Erythroblast (primary cell): ENCODE data around the gene SMTN.

Source experiments
- DNase-seq, 2 experiments: peaks; one replicate each; lab custom pipeline; 2025; lab: John Stamatoyannopoulos, UW
- GATA1 ChIP-seq: IDR thresholded peaks from 2 replicates; pipeline ENCODE4 v1.6.1; 2011; ENCODE audit warnings: low read depth, mild to moderate bottlenecking, control low read depth, low read length, moderate library complexity
- POLR2A ChIP-seq: IDR thresholded peaks from 2 replicates; pipeline ENCODE4 v1.6.1; 2011; ENCODE audit warnings: mild to moderate bottlenecking, low read length

Gene SMTN

DNA sequence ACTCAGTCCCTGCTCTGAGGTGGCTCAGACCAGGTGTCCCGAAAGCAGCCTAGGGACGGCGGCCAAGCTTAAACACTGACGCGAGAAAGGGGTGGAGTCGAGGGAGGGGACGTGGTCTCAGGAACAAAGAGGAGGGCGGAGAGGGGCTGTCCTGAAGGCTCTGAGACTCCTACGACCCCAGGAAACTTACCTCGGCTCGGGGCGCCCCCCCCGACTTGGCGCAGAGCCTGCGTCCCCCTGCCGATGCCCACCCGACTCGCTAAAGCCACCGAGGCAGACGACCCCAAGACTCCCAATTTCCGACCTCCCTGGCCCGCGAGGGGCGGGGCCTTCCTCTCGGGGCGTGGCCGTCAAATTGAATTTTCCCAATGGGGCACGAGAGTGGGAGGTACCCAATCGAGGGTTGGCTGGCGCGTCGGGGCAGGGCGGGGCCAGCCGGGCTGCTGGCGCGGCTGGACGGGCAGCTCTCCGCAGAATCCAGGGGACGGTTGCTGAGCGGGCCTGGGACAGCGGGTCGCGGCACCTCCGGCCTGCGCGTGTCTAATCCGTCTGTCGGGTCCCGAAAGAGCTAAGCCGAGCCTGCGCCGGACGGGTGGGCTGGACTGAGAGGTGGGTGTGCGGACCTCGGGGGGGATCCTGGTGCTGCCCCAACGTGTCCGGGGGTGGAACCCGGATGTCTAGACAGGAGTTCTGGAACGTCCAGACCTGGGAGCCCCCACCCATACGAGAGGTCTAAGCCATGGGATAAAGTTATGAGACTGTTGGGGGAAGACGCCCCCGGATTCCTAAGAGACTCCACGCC lies at the start of gene SMTN:
Gene SMTN, plus strand, starts transcription at position 471 of the 802 bp plus-strand sequence. CDS start 1,941 bp downstream, outside the sequence.
- TF ChIP-seq GATA1 (no peak), POLR2A (peak; percentile 82)
- peak; percentile 91 to 94 for DNase-seq

DNA sequence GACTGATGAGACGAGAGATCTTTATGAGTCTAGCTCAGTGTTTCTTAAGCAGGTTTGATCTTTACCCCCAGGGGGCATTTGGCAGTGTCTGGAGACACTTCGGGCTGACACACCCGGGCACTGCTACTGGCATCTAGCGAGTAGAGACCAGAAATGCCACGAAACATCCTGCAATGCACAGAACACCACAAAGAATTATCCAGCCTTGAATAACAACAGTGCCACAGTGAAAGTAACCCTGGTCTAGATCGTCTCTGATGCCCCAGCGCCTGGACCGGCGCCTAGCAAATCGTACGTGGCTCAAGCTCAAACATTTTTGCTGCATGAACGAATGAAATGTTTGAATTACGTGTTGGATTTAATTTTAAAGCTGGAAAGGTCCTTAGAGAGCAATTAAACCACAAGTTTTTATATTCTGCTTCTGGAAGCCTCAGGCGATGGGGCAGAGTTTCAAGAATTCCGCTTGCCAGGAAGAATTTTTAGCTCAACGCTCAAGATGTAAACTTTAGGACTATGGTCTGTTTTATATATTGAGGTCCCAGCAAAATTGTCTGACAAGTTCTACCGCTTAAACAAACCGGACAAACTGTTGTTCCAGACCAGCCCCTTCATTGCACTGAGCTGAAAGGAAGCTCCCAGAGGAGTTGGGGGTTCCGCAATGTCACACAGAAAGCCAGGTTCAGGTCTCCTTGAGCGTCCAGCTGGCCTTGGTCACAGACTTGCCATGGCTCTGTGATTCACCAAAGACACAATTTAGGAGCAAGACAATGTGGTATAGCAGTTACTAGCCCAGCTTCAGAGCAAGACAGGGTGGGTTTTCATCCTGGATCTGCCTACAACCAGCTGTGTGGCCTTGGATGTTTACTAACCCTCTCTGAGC lies 44.2 kb upstream of the SMTN start:
- TF ChIP-seq POLR2A (no peak), GATA1 (no peak)
- DNase-seq = no peak

DNA sequence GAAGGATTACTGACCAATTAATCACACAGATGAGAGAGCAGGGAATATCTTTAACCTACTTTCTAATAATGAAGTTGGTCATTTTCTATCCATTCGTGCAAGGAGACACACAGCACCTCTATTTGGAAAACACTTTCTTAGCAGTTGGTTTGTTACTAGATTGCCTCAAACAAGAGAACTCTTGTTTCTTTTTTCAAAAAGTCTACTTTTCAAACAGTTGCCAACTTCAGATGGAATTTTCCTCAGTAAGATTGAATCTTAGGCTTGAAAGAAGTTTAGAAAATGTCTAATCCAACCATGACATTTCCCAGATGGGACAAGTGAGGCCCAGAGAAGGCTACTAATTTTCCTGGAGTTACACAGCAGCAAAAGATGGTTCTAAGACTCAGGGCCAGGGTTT lies 42.4 kb upstream of the SMTN start:
- TF ChIP-seq GATA1 = no peak
- TF ChIP-seq POLR2A = no peak
- no peak for DNase-seq

- no peak for DNase-seq
- TF ChIP-seq POLR2A (no peak), GATA1 (no peak)
These were observed 41.7 kb upstream of the SMTN start for GRCh38 chr22:31039393-31039792.

DNA sequence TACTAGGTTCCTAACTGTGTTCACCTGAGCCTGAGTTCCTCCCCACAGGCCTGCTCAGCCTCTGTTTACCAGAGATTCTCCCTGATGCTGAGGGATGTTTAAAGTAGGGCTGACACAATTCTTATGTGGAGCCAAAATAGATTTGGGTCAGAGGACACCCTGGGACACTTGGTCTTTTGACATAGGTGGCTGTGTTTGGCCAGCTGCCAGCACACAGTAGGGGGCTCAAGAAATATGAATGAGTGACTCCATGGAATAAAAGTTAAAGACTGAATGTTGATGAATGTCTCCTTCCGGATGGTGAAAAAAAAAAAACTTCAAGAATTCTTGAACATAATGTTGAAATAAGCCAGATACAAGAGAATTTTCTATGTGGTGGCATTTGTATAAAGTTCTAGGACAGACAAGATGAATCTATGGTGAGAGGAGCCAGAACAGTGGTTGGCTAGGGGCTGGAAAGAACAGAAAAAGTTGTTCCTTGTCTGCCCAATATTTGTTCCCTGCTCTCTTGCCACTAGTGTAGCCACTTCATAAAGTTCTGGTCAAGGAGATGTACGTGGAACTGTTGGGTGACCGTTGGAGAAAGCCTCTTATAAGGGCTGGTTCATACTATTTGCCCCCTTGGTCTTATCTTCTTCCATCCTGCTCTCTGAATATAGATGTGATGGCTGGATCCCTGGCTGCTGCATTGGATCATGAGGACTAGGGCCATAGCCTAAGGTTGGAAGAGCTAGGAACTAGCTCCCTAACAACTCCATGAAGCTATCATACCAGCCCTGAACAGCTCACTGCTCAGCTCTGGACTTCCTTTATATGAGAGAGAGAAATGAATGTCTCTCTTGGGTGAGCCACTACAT lies 40.3 kb upstream of the SMTN start:
- no peak for DNase-seq
- TF ChIP-seq POLR2A (no peak), GATA1 (no peak)

GRCh38 chr22:31044262-31044861 lies 36.8 kb upstream of the SMTN start:
- DNase-seq = no peak
- TF ChIP-seq POLR2A = no peak
- no peak for TF ChIP-seq GATA1

DNA sequence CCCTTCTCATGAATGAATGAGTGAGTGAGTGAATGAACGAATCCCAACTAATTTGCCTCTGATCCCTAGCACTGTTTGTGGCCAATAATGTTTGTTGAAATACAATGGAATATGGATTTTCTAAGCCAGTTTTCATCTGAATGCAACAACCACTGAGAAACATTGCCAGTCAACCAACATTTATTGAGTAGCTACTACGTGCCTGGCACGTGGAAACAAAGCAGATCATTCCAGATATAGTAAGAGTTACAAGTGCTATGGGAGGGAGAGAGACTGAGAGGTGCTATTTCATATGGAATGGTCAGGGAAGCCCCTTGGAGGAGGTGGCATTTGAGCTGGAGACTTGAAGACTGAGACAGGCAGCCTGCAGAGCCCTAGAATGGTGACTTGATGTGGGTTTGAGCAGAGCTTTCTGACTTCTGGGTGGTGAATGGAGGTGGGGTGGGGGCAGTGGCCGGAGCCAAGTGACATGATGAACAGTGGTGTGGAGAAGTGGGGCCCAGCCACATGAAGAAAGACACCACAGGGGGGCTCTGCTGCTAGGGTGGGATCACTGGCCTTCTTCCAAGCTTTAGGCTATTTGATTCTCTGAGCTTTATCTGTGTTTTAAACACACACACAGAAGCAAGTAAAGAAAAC lies 35.1 kb upstream of the SMTN start:
- TF ChIP-seq POLR2A (no peak), GATA1 (no peak)
- no peak for DNase-seq

DNA sequence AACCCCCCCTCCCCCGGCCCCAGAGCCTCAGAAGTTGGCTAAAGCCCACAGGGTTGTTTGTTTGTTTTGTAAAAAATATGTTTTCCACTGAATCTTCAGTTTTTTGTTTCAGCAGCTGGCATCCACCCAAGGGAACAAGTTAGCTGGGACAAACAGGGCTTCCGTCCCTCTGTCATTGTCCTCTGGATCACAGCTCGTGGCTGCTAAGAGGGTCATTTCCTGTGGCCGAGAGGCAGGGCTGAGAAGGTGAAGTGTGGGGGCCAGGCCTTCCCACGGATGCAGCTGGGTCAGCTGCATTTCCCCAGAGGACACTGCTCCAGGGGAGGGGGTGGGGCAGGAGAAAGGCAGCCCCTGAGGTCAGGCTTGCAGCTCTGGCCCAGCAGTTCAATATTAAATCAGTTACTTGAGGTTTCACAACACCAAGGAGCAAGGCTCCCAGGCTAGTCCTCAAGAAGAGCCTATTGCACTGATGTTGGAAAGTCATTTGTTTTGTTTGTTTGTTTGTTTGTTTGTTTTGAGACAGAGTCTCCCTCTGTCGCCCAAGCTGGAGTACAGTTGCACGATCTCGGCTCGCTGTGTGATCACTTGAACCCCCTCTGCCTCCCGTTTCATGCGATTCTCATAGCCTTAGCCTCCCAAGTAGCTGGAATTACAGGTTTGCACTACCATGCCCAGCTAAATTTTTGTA lies 34.4 kb upstream of the SMTN start:
- DNase-seq = no peak

GRCh38 chr22:31048570-31048969 lies 32.5 kb upstream of the SMTN start:
- TF ChIP-seq POLR2A = no peak
- no peak for TF ChIP-seq GATA1
- DNase-seq = no peak

More for the DNA sequence above, 34.4 kb upstream of the SMTN start:
- TF ChIP-seq GATA1 (no peak), POLR2A (no peak)

DNA sequence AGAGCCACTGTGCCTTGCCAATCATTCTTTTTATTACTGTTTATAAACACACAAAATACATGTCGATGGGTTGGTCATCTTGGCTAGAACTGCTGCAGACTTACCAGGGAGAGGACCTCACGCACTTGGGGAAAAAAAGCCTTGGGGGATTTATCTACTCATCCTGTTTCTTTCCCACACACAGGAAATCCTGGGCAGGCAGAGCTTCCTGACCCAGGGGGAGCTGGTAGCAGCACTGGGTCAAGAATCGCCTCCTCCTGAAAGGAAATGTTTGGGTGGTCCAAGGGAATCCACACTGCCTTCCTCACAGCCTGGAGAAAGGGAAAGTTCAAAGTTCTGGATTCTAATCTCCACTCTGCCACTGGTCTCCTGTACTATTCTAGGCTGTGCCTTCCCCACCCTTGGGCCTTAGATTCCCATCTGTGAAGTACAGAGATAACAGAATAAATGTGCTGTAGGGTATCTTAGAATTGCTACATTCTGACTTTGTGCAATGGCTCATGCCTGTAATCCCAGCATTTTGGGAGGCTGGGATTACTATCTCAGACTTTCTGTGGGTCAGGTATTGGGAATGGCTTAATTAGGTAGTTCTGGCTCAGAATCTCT lies 31.2 kb upstream of the SMTN start:
- TF ChIP-seq POLR2A (no peak), GATA1 (no peak)
- DNase-seq = no peak

- no peak for DNase-seq
- TF ChIP-seq GATA1 (no peak), POLR2A (no peak)
These were observed 25.9 kb upstream of the SMTN start for GRCh38 chr22:31055117-31055634.
